ENCODE data around the gene UBE3C. TPM values are rescaled to one million over a fixed set of nuclear protein-coding genes. Genes with fewer than 3 reads are reported as not detected.

The UBE3C gene
- total and polyA plus RNA-seq, 9 of the 15 experiments (the other 6 are each of a cell fraction or from before 2014, with no cell fraction given), result 9.6 to 91.7 (median 75.4) TPM

DNA sequence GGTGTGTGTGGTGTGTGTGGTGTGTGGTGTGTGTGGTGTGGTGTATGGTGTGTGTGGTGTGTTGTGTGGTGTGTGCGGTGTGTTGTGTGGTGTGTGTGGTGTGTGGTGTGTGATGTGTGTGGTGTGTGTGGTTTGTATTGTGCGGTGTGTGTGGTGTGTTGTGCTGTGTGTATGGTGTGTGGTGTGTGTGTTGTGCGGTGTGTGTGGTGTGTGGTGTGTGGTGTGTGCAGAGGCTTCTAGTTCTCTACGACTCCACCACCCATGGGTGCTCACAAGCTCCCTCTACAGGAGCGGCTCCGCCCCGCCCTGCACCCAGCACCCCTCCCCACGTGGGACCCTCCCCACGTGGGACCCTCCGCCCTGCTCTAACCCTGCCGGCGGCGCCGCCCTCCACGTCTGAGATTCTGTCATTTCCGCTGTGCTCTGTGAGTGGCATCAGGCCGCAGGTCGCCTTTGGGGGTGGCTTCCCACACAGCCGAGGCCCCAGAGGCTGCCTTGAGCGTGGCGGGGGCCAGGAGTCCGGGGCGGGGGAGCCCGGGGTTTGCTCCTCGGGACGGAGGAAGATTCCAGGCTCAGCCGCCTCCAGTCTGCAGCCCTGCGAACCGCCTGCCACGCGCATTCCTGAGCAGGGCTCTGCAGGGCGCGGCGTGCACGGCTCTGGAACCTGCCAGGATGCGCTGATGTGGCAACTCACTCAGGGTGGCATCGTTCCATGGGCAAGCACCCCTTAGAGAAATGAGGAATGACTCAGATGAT lies 161.1 kb downstream of the UBE3C start (continued):
- TF ChIP-seq, protein P1, sequence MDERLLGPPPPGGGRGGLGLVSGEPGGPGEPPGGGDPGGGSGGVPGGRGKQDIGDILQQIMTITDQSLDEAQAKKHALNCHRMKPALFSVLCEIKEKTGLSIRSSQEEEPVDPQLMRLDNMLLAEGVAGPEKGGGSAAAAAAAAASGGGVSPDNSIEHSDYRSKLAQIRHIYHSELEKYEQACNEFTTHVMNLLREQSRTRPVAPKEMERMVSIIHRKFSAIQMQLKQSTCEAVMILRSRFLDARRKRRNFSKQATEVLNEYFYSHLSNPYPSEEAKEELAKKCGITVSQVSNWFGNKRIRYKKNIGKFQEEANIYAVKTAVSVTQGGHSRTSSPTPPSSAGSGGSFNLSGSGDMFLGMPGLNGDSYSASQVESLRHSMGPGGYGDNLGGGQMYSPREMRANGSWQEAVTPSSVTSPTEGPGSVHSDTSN (CRISPR knock-in tag; IDR thresholded peaks at IDR 0.05; ENCODE audit: low read depth), result no peak
- TF ChIP-seq, protein P1 (tag; conservative IDR thresholded peaks at IDR 0.05; ENCODE audit: low read depth), result no peak
- TF ChIP-seq ZSCAN29 (IDR thresholded peaks at IDR 0.05), result no peak
- no peak for TF ChIP-seq RBM25 (IDR thresholded peaks at IDR 0.05; ENCODE audit: low read depth, low read length, severe bottlenecking)
- no peak for TF ChIP-seq TFAM (CRISPR knock-in tag; conservative IDR thresholded peaks at IDR 0.05)
- no peak for TF ChIP-seq RFX1 (IDR thresholded peaks at IDR 0.05)
- TF ChIP-seq HNRNPL (IDR thresholded peaks at IDR 0.05; ENCODE audit: low read depth, low read length), result peak; percentile 70; the same call in 1 of the 2 replicates
- TF ChIP-seq, protein P2, sequence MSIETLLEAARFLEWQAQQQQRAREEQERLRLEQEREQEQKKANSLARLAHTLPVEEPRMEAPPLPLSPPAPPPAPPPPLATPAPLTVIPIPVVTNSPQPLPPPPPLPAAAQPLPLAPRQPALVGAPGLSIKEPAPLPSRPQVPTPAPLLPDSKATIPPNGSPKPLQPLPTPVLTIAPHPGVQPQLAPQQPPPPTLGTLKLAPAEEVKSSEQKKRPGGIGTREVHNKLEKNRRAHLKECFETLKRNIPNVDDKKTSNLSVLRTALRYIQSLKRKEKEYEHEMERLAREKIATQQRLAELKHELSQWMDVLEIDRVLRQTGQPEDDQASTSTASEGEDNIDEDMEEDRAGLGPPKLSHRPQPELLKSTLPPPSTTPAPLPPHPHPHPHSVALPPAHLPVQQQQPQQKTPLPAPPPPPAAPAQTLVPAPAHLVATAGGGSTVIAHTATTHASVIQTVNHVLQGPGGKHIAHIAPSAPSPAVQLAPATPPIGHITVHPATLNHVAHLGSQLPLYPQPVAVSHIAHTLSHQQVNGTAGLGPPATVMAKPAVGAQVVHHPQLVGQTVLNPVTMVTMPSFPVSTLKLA (conservative IDR thresholded peaks at IDR 0.05), result peak; percentile 77 to 81; a peak in 3 of 4 replicates
- peak in 1 of 2 experiments; percentile 40; a peak in 1 of 4 replicates for TF ChIP-seq SIN3A (IDR thresholded peaks at IDR 0.05; ENCODE audit: borderline replicate concordance in 2 of 2, control insufficient read depth in 1 of 2, low read depth in 2 of 2, low read length in 2 of 2)
- TF ChIP-seq TAF7 (tag; IDR thresholded peaks at IDR 0.05), result no peak
- 0 out of 2 replicates have a peak, but pooled peaks have one; percentile 25 for TF ChIP-seq CREM (IDR thresholded peaks at IDR 0.05; ENCODE audit: low read depth)
- peak in 1 of 2 experiments; percentile 32; a peak in 1 of 4 replicates for TF ChIP-seq TRIM24 (IDR thresholded peaks at IDR 0.05)
- TF ChIP-seq ZNF175 (CRISPR knock-in tag; IDR thresholded peaks at IDR 0.05; ENCODE audit: low read depth), result no peak
- no peak for TF ChIP-seq ATF3 (IDR thresholded peaks at IDR 0.05)
- TF ChIP-seq ATF3 (CRISPR knock-in tag; conservative IDR thresholded peaks at IDR 0.05), result no peak
- TF ChIP-seq, protein P3, sequence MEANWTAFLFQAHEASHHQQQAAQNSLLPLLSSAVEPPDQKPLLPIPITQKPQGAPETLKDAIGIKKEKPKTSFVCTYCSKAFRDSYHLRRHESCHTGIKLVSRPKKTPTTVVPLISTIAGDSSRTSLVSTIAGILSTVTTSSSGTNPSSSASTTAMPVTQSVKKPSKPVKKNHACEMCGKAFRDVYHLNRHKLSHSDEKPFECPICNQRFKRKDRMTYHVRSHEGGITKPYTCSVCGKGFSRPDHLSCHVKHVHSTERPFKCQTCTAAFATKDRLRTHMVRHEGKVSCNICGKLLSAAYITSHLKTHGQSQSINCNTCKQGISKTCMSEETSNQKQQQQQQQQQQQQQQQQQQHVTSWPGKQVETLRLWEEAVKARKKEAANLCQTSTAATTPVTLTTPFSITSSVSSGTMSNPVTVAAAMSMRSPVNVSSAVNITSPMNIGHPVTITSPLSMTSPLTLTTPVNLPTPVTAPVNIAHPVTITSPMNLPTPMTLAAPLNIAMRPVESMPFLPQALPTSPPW (CRISPR knock-in tag; IDR thresholded peaks at IDR 0.05), result 0 out of 2 replicates have a peak, but pooled peaks have one; percentile 11
- no peak for TF ChIP-seq HDAC6 (IDR thresholded peaks at IDR 0.05; ENCODE audit: low read depth, low read length)
- peak; percentile 59; the same call in 1 of the 2 replicates for TF ChIP-seq ZFP91 (CRISPR knock-in tag; IDR thresholded peaks at IDR 0.05)
- peak in 1 of 2 experiments; percentile 18; a peak in 1 of 4 replicates for TF ChIP-seq HDAC1 (IDR thresholded peaks at IDR 0.05)

Data from K562 (cell line).